ENCODE measurements around the gene SPN. TPM values are rescaled to one million over a fixed set of nuclear protein-coding genes. Genes with fewer than 3 reads are reported as not detected.

Gene SPN
- total RNA-seq, 1 experiment from 2014 or later = 1.3 TPM

GRCh38 chr16:29645694-29646187, 17.3 kb upstream of the SPN start:
- BruUV-seq (replicated peaks) = no TSS peak
- Histone ChIP-seq H3K27me3 (ENCODE audit: control insufficient read depth, insufficient read depth, low read length) (no peaks in the 10 kb centered on the region), H3K27ac (ENCODE audit: low read length) (no peak overlapping the region), H3K36me3 (ENCODE audit: control insufficient read depth, insufficient read depth, low read length) (no peaks in the 10 kb centered on the region), H3K9me3 (ENCODE audit: control insufficient read depth, insufficient read depth, low read depth, low read length) (no peaks in the 10 kb centered on the region), H3K4me3 (ENCODE audit: low read depth in 2 of 2, low read length in 2 of 2) (no peak overlapping the region), H3K4me1 (ENCODE audit: control insufficient read depth, insufficient read depth, low read length) (no peaks in the 10 kb centered on the region)
- ChIA-PET POLR2A (interaction anchor here (0.6 kb wide), 1 partner anchor 122 kb away, joined by 3 read pairs; no protein-coding TSS in a partner anchor), CTCF (no interaction called here)
- TF ChIP-seq SIN3A (IDR thresholded peaks at IDR 0.05; ENCODE audit: borderline replicate concordance, insufficient read depth, low read depth, low read length) = no peak
- no peak for TF ChIP-seq CTCF (IDR thresholded peaks at IDR 0.05)
- no peak for TF ChIP-seq REST (IDR thresholded peaks at IDR 0.05; ENCODE audit: insufficient read depth in 1 of 2, low read depth in 2 of 2, low read length in 1 of 2)
- no peak for TF ChIP-seq POLR2AphosphoS5 (IDR thresholded peaks at IDR 0.05; ENCODE audit: low read depth, low read length)
- no peak for TF ChIP-seq TCF7L2 (IDR thresholded peaks at IDR 0.05; ENCODE audit: low read depth, low read length)
- intact Hi-C loops (cut with micrococcal nuclease; ENCODE audit: unreplicated experiment) = no loop called here
- in situ Hi-C loops (cut with HindIII; ENCODE audit: low pct_unique_long_range_greater_than_20kb, low sequenced_read_pairs) = no loop called here
- ATAC-seq (0 out of 2 replicates have a peak, but pooled peaks have one; percentile 49), DNase-seq (ENCODE audit: low read depth, low spot score) (no peak)

GRCh38 chr16:29646947-29647346, 16.1 kb upstream of the SPN start:
- no TSS peak for BruUV-seq (replicated peaks)
- no peaks in the 10 kb centered on the region for H3K27me3 ChIP-seq (ENCODE audit: control insufficient read depth, insufficient read depth, low read length)
- no peak overlapping the region for H3K4me3 ChIP-seq (ENCODE audit: low read depth in 2 of 2, low read length in 2 of 2)
- ATAC-seq = no peak
- in situ Hi-C loops (cut with HindIII; ENCODE audit: low pct_unique_long_range_greater_than_20kb, low sequenced_read_pairs) = no loop called here
- no peak for DNase-seq (ENCODE audit: low read depth, low spot score)
- no peaks in the 10 kb centered on the region for H3K9me3 ChIP-seq (ENCODE audit: control insufficient read depth, insufficient read depth, low read depth, low read length)
- no peak for TF ChIP-seq TCF7L2 (IDR thresholded peaks at IDR 0.05; ENCODE audit: low read depth, low read length)
- no peak for TF ChIP-seq POLR2AphosphoS5 (IDR thresholded peaks at IDR 0.05; ENCODE audit: low read depth, low read length)
- no peak for TF ChIP-seq CTCF (IDR thresholded peaks at IDR 0.05)
- no peak for TF ChIP-seq SIN3A (IDR thresholded peaks at IDR 0.05; ENCODE audit: borderline replicate concordance, insufficient read depth, low read depth, low read length)
- no peak for TF ChIP-seq REST (IDR thresholded peaks at IDR 0.05; ENCODE audit: insufficient read depth in 1 of 2, low read depth in 2 of 2, low read length in 1 of 2)
- H3K36me3 ChIP-seq (ENCODE audit: control insufficient read depth, insufficient read depth, low read length) = no peaks in the 10 kb centered on the region
- H3K4me1 ChIP-seq (ENCODE audit: control insufficient read depth, insufficient read depth, low read length) = no peaks in the 10 kb centered on the region
- ChIA-PET POLR2A (no interaction called here), CTCF (no interaction called here)
- no peak overlapping the region for H3K27ac ChIP-seq (ENCODE audit: low read length)
- intact Hi-C loops (cut with micrococcal nuclease; ENCODE audit: unreplicated experiment) = no loop called here
